Measurements from ENCODE around the gene RTP5. TPM values are rescaled to one million over a fixed set of nuclear protein-coding genes. Genes with fewer than 3 reads are reported as not detected.
"Not testable (repeated sequence)": the region's sequence is repeated elsewhere in the genome, so short reads cannot be mapped to it uniquely, and the experiment has no call there.

Gene RTP5
- total RNA-seq, 3 donors from 2014 or later = not detected

GRCh38 chr2:241911551-241911950 lies 42.0 kb downstream of the RTP5 start:
- Histone ChIP-seq H3K4me1 (ENCODE audit: low read depth) (no peaks in the 10 kb centered on the region), H3K4me3 (no peak overlapping the region), H3K36me3 (ENCODE audit: low read depth) (no peaks in the 10 kb centered on the region), H3K9me3 (no peaks in the 10 kb centered on the region)
- peak in 1 of 3 donors; percentile 10 for DNase-seq
- no peak for ATAC-seq
- TF ChIP-seq, protein P1, sequence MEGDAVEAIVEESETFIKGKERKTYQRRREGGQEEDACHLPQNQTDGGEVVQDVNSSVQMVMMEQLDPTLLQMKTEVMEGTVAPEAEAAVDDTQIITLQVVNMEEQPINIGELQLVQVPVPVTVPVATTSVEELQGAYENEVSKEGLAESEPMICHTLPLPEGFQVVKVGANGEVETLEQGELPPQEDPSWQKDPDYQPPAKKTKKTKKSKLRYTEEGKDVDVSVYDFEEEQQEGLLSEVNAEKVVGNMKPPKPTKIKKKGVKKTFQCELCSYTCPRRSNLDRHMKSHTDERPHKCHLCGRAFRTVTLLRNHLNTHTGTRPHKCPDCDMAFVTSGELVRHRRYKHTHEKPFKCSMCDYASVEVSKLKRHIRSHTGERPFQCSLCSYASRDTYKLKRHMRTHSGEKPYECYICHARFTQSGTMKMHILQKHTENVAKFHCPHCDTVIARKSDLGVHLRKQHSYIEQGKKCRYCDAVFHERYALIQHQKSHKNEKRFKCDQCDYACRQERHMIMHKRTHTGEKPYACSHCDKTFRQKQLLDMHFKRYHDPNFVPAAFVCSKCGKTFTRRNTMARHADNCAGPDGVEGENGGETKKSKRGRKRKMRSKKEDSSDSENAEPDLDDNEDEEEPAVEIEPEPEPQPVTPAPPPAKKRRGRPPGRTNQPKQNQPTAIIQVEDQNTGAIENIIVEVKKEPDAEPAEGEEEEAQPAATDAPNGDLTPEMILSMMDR (IDR thresholded peaks at IDR 0.05) = no peak
- intact Hi-C loops (cut with DNase I, micrococcal nuclease) = no loop called here

DNA sequence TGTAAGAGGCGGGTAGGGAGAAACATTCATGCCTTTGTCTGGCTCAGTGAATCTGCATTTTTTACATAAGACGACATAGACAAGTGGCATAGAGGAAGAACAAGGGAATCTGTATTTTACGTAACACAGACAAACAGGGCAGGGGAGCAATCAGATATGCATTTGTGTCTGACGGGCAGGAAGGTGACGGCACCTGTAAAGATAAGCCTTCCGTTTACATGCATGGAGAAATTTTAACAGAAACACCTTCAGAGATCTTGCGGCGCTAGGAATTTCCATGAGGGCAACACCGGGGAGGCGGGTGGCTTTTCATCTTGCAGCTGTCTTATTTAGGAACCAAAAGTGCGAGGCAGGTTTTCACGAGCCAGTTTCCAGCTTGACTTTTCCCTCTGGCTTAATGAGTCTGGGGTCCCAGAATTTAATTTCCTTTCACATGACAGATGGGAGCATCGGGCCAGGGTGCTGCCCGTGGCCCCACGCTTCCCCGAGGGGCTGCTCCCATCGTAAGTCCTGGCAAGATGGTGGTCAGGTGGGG lies 42.6 kb downstream of the RTP5 start:
- DNase-seq (peak in 1 of 3 donors; percentile 6), ATAC-seq (no peak)
- H3K36me3 ChIP-seq (ENCODE audit: low read depth) = no peaks in the 10 kb centered on the region
- intact Hi-C loops (cut with DNase I, micrococcal nuclease) = no loop called here
- H3K4me1 ChIP-seq (ENCODE audit: low read depth) = no peaks in the 10 kb centered on the region
- TF ChIP-seq, protein P1 (IDR thresholded peaks at IDR 0.05) = no peak
- H3K4me3 ChIP-seq = no peak overlapping the region
- H3K9me3 ChIP-seq = no peaks in the 10 kb centered on the region

GRCh38 chr2:241913703-241914102 lies 44.2 kb downstream of the RTP5 start:
- H3K4me1 ChIP-seq (ENCODE audit: low read depth) = no peaks in the 10 kb centered on the region
- H3K4me3 ChIP-seq = no peak overlapping the region
- ATAC-seq = no peak
- DNase-seq = peak in 1 of 3 donors; percentile 12
- H3K36me3 ChIP-seq (ENCODE audit: low read depth) = no peaks in the 10 kb centered on the region
- H3K9me3 ChIP-seq = no peaks in the 10 kb centered on the region
- TF ChIP-seq, protein P1 (IDR thresholded peaks at IDR 0.05) = no peak
- intact Hi-C loops (cut with DNase I, micrococcal nuclease) = no loop called here

- intact Hi-C loops (cut with DNase I, micrococcal nuclease) = no loop called here
- Histone ChIP-seq H3K4me1 (ENCODE audit: low read depth) (no peaks in the 10 kb centered on the region), H3K4me3 (no peak overlapping the region), H3K9me3 (no peaks in the 10 kb centered on the region), H3K36me3 (ENCODE audit: low read depth) (no peaks in the 10 kb centered on the region)
- ATAC-seq (no peak), DNase-seq (no peak)
- TF ChIP-seq, protein P1 (IDR thresholded peaks at IDR 0.05) = no peak
Measured at GRCh38 chr2:241914542-241914941, 45.0 kb downstream of the RTP5 start.

GRCh38 chr2:241921631-241922030 lies 52.1 kb downstream of the RTP5 start:
- DNase-seq; H3K4me1 ChIP-seq (ENCODE audit: low read depth); ATAC-seq; H3K36me3 ChIP-seq (ENCODE audit: low read depth); H3K9me3 ChIP-seq; intact Hi-C loops (cut with DNase I, micrococcal nuclease); H3K4me3 ChIP-seq: not testable (repeated sequence)

- ATAC-seq (no peak), DNase-seq (no peak)
- no peak overlapping the region for H3K4me3 ChIP-seq
Measured at GRCh38 chr2:241922411-241922810, 52.9 kb downstream of the RTP5 start.

GRCh38 chr2:241922816-241923601 lies 53.5 kb downstream of the RTP5 start:
- DNase-seq; H3K9me3 ChIP-seq; H3K4me1 ChIP-seq (ENCODE audit: low read depth); H3K4me3 ChIP-seq; ATAC-seq; intact Hi-C loops (cut with DNase I, micrococcal nuclease); H3K36me3 ChIP-seq (ENCODE audit: low read depth): not testable (repeated sequence)

More at GRCh38 chr2:241922411-241922810, 52.9 kb downstream of the RTP5 start:
- Histone ChIP-seq H3K36me3 (ENCODE audit: low read depth) (no peaks in the 10 kb centered on the region), H3K4me1 (ENCODE audit: low read depth) (no peaks in the 10 kb centered on the region), H3K9me3 (no peaks in the 10 kb centered on the region)
- TF ChIP-seq, protein P1 (IDR thresholded peaks at IDR 0.05) = no peak
- intact Hi-C loops (cut with DNase I, micrococcal nuclease) = no loop called here

Data from mucosa of descending colon (tissue), 3 donors.